HepG2 (cell line): ENCODE data around the gene TMEM145. TPM values are rescaled to one million over a fixed set of nuclear protein-coding genes. Genes with fewer than 3 reads are reported as not detected.
A peak's percentile ranks its signal among the peaks of the same experiment; 100 is the strongest.

Source experiments
- ASH2L ChIP-seq: fragments of 300-600, 200-600 bp; sonication (generic); IDR thresholded peaks from 2 replicates; pipeline ENCODE4 v1.7.0; 2017; ENCODE audit warnings: low read depth, mild to moderate bottlenecking, moderate library complexity, mixed read lengths, low read length; ENCODE audit not compliant: insufficient read length
- CREBL2 ChIP-seq: sonication (generic); formaldehyde crosslinking; IDR thresholded peaks from 2 replicates; pipeline ENCODE4 v1.8.1; 2023; ENCODE audit warnings: missing genetic modification reagents, mild to moderate bottlenecking, borderline replicate concordance
- CSRNP1 ChIP-seq: sonication (generic); formaldehyde crosslinking; IDR thresholded peaks from 2 replicates; pipeline ENCODE4 v1.8.1; 2023; ENCODE audit warnings: mild to moderate bottlenecking, missing genetic modification reagents
- EED ChIP-seq: sonication (generic); formaldehyde crosslinking; IDR thresholded peaks from 2 replicates; pipeline ENCODE4 v1.5.0; 2020; ENCODE audit warnings: mild to moderate bottlenecking, missing genetic modification reagents
- GATA4 ChIP-seq: sonication (generic); IDR thresholded peaks from 2 replicates; pipeline ENCODE4 v1.6.1; 2016; ENCODE audit warnings: antibody characterized with exemption, low read depth, borderline replicate concordance
- HNRNPUL1 ChIP-seq: fragments of 200-400 bp; formaldehyde crosslinking; IDR thresholded peaks from 2 replicates; pipeline ENCODE4 v1.6.1; 2017; ENCODE audit warnings: low read depth, mild to moderate bottlenecking, low read length, moderate library complexity
- MIER2 ChIP-seq: IDR thresholded peaks from 2 replicates; pipeline ENCODE4 v1.6.1; 2016; ENCODE audit warnings: missing biosample characterization, missing genetic modification reagents
- MXI1 ChIP-seq: IDR thresholded peaks from 3 replicates; pipeline ENCODE4 v1.6.1; 2012; ENCODE audit warnings: low read depth, low read length, inconsistent platforms, borderline replicate concordance
- NR2C2 ChIP-seq: sonication (generic); formaldehyde crosslinking; IDR thresholded peaks from 2 replicates; pipeline ENCODE4 v1.4.0; 2020; ENCODE audit warnings: missing genetic modification reagents, mild to moderate bottlenecking, moderate library complexity, borderline replicate concordance
- POLR2A ChIP-seq, 2 experiments: IDR thresholded peaks; 2 replicates each; pipeline ENCODE4 v1.6.1; 2011; ENCODE audit warnings: low read depth in 2 of 2, low read length in 2 of 2, mild to moderate bottlenecking in 1 of 2, moderate library complexity in 1 of 2; ENCODE audit not compliant: insufficient read depth in 1 of 2
- POLR2AphosphoS5 ChIP-seq: IDR thresholded peaks from 2 replicates; pipeline ENCODE4 v1.6.1; 2012; ENCODE audit warnings: low read depth, low read length
- POLR2G ChIP-seq: fragments of 200-400 bp; formaldehyde crosslinking; IDR thresholded peaks from 2 replicates; pipeline ENCODE4 v1.6.1; 2018; ENCODE audit warnings: mild to moderate bottlenecking, low read depth, low read length, moderate library complexity
- RXRB ChIP-seq: IDR thresholded peaks from 2 replicates; pipeline ENCODE4 v1.6.1; 2016; ENCODE audit warnings: borderline replicate concordance, missing genetic modification reagents, missing compliant biosample characterization
- SPEN ChIP-seq: sonication (generic); formaldehyde crosslinking; IDR thresholded peaks from 2 replicates; pipeline ENCODE4 v1.5.1; 2020; ENCODE audit warnings: low read depth, mild to moderate bottlenecking, missing genetic modification reagents
- TCF7 ChIP-seq: sonication (generic); IDR thresholded peaks from 2 replicates; pipeline ENCODE4 v1.6.1; 2016; ENCODE audit warnings: antibody characterized with exemption, low read depth
- ZBTB20 ChIP-seq: sonication (generic); formaldehyde crosslinking; IDR thresholded peaks from 2 replicates; pipeline ENCODE4 v1.8.1; 2023; ENCODE audit warnings: missing genetic modification reagents, low read depth, mild to moderate bottlenecking, borderline replicate concordance
- ZIK1 ChIP-seq: sonication (generic); formaldehyde crosslinking; IDR thresholded peaks from 2 replicates; pipeline ENCODE4 v1.5.0; 2020; ENCODE audit warnings: mild to moderate bottlenecking, low read depth, missing genetic modification reagents, borderline replicate concordance
- ZMYM3 ChIP-seq: sonication (generic); formaldehyde crosslinking; IDR thresholded peaks from 2 replicates; pipeline ENCODE4 v1.5.1; 2020; ENCODE audit warnings: mild to moderate bottlenecking, missing genetic modification reagents
- ZNF605 ChIP-seq: sonication (generic); formaldehyde crosslinking; IDR thresholded peaks from 2 replicates; pipeline ENCODE4 v1.8.0; 2022; ENCODE audit warnings: mild to moderate bottlenecking, missing genetic modification reagents
- ZNF687 ChIP-seq: sonication (generic); formaldehyde crosslinking; IDR thresholded peaks from 2 replicates; pipeline ENCODE4 v1.5.1; 2020; ENCODE audit warnings: mild to moderate bottlenecking, missing genetic modification reagents, moderate library complexity
- ZSCAN20 ChIP-seq: sonication (generic); formaldehyde crosslinking; IDR thresholded peaks from 2 replicates; pipeline ENCODE4 v1.4.0; 2020; ENCODE audit warnings: missing genetic modification reagents, mild to moderate bottlenecking, borderline replicate concordance
- ZZZ3 ChIP-seq: sonication (generic); formaldehyde crosslinking; IDR thresholded peaks from 2 replicates; pipeline ENCODE4 v1.4.0; 2020; ENCODE audit warnings: missing genetic modification reagents, mild to moderate bottlenecking, borderline replicate concordance
- polyA plus RNA-seq, 8 experiments: library from polyadenylated mRNA; depleted of rRNA in 3 of 8; stranded (reverse) in 7 of 8; unstranded in 1 of 8; fragments of >200 nt; fragmentation: Illumina TruSeq in 4 of 8; extraction: Trizol in 4 of 8; gene quantifications; 2 replicates each; pipeline versions ENCODE4 v1.2.1 to v1.2.3, GENCODE V29; 2011 to 2016; ENCODE audit warnings: low read depth in 4 of 8, missing spikeins in 1 of 8, mixed read lengths in 1 of 8; ENCODE audit not compliant: insufficient read depth in 1 of 8
- total RNA-seq, 5 experiments: library from RNA; depleted of rRNA; stranded (reverse); fragments of >200 nt; fragmentation: Illumina TruSeq; extraction: Trizol; gene quantifications; 2 replicates each; pipeline ENCODE4 v1.2.3, GENCODE V29; 2016; ENCODE audit warnings: low read depth in 1 of 5
- TF ChIP-seq, protein P1 (sequence below): IDR thresholded peaks from 2 replicates; pipeline ENCODE4 v1.6.1; 2016; ENCODE audit warnings: missing compliant biosample characterization, missing genetic modification reagents, borderline replicate concordance

The TMEM145 gene
- total and polyA plus RNA-seq, 2 of the 13 experiments (the other 11 are each of a cell fraction or from before 2014, with no cell fraction given) = 0.07 to 5.1 TPM

DNA sequence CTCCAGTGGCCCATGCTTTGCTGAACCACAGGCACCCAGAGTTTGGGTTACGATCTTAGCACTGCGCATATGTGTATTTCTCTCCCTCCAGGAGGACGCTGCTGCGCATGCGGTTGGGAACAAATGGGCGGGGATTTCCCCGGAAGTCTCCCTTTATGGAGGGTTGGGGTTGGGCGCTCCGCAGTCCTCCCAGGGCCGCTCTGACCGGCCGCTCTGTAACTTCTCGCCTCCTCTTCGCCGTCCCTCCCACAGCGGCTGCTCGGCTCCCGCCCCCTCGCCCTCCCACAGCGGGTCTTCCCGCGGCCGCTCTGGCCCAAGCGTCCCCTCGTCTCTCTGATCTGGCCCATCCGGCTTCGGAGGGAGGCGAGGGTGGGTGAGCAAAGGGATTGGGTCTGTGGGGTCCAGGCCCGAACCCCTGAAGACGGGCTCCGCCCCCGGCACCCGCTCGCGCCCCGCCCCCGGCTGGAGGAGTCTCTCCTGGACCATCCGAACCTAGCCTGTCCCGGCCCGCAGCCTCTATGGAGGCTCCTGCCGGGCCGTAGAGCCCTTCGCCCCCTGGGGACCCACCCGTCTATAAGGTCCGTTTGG lies 12.3 kb downstream of the TMEM145 start, which contains the start of gene MEGF8 (continued):
- TF ChIP-seq ZNF687 (peak; percentile 71), MXI1 (peak; percentile 43; the same call in 1 of the 3 replicates), POLR2AphosphoS5 (peak; percentile 70), POLR2A (IDR thresholded peaks at IDR 0.05; ENCODE audit: insufficient read depth in 1 of 2, low read depth in 2 of 2, low read length in 2 of 2) (peak; percentile 43 to 73; a peak in 3 of 4 replicates), ZNF605 (peak; percentile 62; the same call in 1 of the 2 replicates), HNRNPUL1 (no peak), CREBL2 (CRISPR knock-in tag) (0 out of 2 replicates have a peak, but pooled peaks have one; percentile 25), ZBTB20 (CRISPR knock-in tag) (peak; percentile 28; the same call in 1 of the 2 replicates), NR2C2 (CRISPR knock-in tag) (no peak), CSRNP1 (CRISPR knock-in tag) (peak; percentile 77; the same call in 1 of the 2 replicates), RXRB (CRISPR knock-in tag) (peak; percentile 23; the same call in 1 of the 2 replicates), ZSCAN20 (no peak), POLR2G (peak; percentile 84), ZMYM3 (CRISPR knock-in tag) (no peak), ZIK1 (CRISPR knock-in tag) (peak; percentile 46; the same call in 1 of the 2 replicates), MIER2 (CRISPR knock-in tag) (no peak), EED (CRISPR knock-in tag) (no peak), SPEN (peak; percentile 89), TCF7 (no peak), ASH2L (peak; percentile 63), ZZZ3 (peak; percentile 65; the same call in 1 of the 2 replicates), GATA4 (no peak)
- TF ChIP-seq, protein P1, sequence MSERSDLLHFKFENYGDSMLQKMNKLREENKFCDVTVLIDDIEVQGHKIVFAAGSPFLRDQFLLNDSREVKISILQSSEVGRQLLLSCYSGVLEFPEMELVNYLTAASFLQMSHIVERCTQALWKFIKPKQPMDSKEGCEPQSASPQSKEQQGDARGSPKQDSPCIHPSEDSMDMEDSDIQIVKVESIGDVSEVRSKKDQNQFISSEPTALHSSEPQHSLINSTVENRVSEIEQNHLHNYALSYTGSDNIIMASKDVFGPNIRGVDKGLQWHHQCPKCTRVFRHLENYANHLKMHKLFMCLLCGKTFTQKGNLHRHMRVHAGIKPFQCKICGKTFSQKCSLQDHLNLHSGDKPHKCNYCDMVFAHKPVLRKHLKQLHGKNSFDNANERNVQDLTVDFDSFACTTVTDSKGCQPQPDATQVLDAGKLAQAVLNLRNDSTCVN (CRISPR knock-in tag) = no peak; the same call in 1 of the 2 replicates
